Stimulated activated CD4-positive, alpha-beta T cell treated with anti-CD3 and anti-CD28 coated beads, Interleukin-1b, Interleukin-23, amount 100 ng/mL, for 4 hours (primary cell): Measurements from ENCODE around the gene DLX1.
"Not testable (repeated sequence)": the region's sequence is repeated elsewhere in the genome, so short reads cannot be mapped to it uniquely, and the experiment has no call there.

Source experiments
- DNase-seq, 2 donors: peaks; one replicate each; pipeline ENCODE4 v3.0.0-alpha.2; 2020; ENCODE audit warnings: low read depth in 2 of 2

DLX1 gene

DNA sequence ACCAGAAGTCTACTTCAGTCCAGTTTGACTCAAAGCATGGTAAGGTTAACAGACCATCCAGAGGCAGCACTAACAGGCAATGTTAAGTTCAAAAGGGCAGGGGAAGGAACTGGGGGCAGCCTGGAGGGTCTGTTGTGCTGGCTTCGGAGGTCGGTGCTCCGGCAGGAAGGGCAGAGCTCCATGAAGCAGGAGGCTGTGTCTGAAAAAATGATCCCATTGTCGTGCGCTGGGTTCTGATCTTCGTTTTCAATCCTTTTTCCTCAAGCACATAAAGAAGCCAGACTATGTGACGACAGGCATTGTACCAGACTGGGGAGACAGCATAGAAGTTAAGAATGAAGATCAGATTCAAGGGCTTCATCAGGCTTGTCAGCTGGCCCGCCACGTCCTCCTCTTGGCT, 21.9 kb upstream of the DLX1 start:
- no peak for DNase-seq

DNA sequence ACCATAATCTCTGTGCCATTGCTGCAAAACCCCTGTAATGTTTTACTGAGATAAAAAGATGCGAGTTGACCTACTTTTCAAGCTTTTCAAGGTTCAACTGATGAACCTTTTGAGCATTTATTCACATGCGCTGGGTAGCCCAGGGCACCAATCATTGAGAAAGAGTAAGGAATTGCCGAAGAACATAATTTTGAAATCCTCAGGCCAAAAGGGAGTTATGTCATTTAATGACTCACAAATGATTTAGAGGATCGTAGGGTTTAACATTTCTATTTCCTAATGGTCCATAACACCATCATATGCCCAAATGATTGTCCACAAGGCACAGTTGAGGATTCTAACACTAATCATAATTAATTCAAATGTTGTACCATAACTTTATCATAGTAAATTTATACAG, 20.2 kb upstream of the DLX1 start:
- DNase-seq = no peak

DNA sequence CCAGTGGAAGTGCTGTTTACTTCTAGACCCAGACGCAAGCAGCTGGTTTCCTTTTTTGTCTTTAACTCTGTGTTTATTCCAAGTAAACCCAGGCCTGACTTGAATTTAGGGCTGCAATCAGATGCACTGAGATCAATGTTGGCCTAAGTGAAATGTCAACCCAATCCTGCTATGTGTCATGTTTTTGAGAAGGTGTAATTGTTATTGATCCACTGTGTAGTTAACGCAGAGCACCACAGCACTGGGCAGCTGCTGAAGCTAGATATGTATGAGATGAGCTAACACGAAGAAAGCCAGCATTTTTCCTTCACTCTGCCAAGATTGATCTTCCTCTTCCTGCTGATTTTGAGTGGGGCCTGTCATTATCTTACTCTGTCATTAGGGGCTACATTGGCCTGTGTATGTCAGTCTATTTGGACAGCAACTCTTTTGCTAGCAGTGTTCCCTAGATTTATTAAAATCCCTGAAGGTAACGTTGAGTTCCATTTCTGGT, 18.9 kb upstream of the DLX1 start:
- DNase-seq = no peak

DNA sequence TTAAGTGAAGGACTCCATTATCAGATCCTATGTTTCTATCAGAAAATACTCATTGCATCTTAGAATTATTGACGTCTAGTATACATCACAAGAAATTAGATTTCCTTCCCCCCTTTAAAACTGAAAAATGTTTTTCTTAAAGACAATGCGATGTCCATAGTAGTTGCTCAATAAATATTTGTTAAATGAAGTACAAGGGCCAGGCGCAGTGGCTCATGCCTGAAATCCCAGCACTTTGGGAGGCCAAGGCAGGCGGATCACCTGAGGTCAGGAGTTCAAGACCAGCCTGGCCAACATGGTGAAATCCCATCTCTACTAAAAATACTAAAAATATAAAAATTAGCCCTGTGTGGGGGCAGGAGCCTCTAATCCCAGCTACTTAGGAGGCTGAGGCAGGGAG, 17.4 kb upstream of the DLX1 start:
- not testable (repeated sequence) for DNase-seq

DNA sequence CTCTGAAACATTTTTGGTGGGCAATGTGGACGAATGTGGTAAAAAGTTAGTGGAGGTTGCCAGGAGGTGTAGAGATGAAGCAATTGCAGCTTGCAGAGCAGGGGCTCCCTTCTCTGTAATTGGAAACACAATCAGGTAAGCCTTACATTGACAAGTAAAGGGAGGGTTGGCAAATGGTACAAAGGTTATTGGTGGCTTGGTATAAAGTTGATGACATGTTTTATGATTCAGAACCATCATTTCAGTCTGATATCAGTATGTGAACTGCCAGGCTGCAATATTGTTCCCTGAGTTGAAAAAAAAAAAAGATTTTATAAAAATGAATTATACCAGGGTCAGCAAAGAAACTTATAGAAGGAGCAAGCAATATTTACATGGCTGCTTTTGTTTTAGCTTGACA, 14.4 kb upstream of the DLX1 start:
- no peak for DNase-seq

DNA sequence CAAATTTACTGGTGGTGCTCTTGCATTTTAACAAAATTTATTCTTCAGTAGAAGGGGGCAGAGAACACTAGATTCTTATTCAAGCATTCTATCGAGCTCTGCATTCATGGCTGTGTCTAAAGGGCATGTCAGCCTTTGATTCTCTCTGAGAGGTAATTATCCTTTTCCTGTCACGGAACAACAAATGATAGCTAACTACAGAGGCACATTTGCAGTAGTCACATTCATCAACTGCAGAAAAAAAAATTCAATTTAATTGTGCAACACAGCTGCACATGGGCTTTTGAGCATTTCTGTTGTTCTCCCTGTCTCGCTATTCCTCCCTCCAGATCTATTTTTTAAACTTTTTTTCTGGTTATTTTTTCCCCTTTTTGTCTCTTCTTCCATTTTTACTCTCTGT, 13.0 kb upstream of the DLX1 start:
- DNase-seq = no peak

DNA sequence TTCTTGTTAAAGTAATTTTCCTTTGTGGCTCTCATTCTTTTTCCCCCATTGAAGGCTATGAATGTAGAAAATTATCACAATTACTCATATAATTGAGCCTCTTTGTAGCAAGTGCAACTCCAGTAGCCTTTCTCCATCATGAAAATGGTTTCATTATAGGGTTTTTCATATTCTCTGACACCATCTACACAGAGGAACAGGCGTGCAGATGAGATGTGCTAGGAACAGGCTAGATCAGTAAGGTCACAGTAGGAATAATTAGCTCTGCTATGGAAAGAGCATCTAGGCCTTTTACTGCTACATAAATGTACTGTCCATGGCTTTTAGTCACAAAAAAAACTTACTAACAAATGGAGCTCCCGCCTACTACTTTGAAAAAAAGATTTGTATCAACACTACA, 12.6 kb upstream of the DLX1 start:
- no peak for DNase-seq

DNA sequence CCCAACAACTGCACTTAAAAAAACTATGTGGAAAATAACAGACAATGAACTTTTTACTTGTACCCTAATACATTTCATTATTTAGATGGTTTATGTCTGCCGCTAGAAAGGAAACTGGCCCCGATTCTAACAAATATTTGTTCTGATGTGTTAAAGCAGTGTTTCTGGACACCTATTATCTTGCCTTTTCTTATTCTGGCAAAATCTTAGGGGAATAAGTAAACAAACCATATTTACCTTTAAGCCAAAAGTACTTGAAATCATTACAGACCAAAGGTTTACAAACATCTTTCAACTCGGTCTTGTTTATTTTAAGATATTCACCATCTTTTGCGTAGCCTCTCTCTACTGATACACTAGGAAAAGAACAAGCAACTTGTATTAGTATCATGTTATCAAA, 11.8 kb upstream of the DLX1 start:
- DNase-seq = no peak

DNA sequence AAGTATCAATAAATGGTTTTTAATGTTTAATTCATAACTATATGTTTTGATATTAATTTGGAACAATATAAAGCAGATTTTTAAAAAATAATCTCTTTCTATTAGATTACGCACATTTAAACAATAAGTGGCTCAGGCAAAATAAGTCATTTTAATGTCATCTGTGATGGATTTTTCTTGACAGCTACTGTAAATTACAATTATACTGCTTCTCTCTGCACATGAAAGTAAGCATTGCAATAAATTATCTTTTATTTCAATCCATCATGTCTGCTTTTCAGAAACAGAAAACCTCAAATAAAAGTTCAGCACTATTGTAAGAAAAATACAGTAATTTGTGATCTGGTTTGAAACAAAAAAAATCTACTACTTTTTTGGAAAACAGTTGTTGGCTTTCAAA, 11.1 kb upstream of the DLX1 start:
- no peak for DNase-seq

DNA sequence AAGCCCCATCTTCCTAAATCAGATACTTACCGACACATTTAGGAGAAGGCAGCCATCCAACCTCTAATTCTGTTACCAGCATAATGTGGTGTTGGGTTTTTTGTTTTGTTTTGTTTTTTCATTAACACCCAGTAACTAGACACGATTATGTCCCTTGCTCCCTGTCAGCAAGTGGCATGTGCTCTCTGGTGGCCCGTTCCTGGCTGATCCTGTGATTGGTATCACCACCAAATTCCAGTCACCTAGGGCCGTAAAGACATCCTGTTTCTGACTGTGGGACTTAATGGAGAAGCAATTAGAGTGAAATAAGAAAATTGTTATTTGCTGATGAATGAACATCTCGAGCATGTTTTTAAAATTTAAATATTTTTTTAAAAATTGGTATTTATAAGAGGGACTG, 5.9 kb upstream of the DLX1 start:
- DNase-seq = no peak

DNA sequence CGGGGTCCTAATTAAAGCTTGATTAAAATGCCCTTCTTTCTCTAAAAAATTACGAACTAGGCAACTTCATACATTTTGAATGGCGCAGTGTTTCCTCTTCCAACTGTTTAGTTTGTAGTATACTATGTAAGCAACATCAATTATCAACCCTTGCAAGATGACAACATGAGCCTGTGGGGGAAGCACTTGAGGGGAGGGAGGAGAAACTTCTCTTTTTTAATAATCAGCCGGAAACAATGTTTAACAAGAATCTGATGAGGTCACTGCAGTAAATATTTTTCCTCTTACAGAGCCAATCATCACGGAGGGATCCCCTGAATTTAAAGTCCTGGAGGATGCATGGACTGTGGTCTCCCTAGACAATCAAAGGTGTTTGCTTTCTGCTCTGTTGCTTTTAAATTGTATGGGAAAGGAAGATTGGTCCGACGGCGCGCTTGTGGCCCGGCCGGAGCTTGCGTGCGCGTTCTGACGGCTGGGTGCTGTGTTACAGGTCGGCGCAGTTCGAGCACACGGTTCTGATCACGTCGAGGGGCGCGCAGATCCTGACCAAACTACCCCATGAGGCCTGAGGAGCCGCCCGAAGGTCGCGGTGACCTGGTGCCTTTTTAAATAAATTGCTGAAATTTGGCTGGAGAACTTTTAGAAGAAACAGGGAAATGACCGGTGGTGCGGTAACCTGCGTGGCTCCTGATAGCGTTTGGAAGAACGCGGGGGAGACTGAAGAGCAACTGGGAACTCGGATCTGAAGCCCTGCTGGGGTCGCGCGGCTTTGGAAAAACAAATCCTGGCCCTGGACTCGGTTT, 5.3 kb upstream of the DLX1 start:
- DNase-seq = no peak

DNA sequence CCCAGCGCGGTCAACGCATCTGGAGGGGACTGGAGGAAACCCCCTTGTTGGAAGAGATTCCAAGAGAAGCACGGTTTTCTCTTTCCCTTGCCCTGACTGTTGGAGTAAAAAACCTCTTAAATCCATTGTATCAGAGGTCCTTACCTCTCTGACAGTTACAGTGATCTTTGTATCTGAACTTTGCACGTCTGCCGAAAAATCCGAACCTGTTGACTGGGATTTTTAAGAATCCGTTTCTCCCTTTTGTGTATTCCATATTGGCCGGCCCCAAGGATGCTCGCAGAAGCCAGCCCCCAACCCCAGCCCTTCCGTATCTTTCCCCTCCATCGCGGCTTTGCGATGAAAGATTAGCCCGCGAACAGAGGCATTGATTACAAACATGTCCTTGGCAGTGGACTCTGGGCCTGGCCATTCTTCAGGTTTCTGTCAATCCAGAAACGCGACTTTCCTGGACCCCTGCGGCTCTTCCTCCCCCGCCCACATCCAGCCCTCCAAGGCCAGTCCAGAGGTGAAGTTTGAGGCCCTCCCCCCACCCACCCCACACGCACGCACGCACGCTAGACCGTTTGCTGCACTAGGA, 4.6 kb upstream of the DLX1 start:
- no peak for DNase-seq

DNA sequence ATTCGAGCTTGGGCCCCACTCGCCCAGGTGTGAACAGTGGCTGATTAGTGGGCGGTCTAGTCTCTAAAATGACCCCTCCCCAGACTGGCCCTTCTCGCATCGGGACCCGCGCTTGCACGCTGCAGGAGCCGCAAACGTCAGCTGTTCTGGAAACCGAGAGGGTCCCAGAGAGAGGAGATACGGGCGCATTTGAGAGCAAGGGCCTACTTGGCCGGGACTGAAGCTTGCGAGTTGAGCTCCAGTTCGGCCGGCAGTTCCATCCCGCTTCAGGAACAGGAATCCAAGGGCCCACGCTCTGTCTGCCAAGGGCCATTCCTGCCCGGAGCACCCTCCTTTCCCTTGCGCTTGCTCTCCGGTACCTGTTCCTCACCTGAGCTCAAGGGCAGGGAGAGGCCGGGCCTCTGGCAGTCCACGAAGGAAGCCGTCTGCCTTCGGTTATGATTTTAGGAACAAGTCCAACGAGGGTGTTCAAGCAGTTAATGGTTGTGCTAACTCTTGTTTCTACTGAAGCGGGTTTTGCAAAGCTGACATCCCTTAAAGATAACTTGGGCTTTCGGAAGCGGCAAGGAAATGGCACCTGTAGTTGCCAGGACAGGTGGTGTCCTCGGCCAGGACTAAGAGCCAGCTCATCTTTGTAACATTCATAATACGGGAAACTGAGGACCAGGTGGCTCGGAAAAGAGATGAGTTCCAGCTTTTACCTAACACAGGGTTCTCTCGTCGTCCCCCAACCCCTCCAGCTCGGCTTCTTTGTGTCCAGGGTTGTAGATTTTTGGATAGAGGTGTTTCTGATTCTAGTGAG, 3.9 kb upstream of the DLX1 start:
- DNase-seq = no peak

DNA sequence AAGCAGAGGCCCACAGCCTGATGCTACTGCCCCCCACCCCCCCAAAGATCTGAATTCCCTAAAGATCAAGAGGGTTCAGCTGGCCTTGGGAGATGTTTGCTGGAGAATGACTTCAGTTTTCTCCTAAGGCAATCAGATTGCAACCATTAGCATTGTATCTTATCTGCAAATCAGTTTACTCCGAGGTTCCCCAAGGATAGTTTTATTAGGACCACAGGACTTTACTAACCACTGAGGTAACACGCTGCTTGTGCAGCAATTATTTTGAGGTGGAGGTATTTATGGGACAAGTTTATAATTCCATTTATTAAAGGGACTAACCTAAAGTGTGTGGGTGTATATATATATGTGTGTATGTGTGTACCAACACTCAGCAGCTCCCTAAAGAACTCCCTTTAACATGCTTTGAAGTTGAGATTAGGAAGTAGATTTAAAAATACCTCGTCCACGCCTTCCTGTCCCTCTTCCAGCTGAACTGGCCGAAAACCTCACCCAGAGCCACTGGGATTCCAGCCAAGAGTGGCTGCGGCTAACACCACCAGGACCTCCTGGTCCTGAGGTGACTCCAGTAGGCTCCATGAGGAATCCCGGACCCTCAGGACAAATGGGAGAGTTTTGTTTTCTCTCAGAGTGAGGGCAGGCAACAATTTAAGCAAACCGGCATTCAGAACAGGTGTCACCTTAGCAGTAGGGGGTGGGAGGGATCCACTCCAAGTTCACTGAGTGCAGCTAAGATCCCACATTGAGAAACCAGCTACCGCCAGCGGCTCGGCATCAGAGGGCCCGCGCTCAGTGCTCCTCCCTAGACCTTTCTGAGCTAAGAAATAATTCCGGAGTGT, 3.0 kb upstream of the DLX1 start:
- no peak for DNase-seq

DNA sequence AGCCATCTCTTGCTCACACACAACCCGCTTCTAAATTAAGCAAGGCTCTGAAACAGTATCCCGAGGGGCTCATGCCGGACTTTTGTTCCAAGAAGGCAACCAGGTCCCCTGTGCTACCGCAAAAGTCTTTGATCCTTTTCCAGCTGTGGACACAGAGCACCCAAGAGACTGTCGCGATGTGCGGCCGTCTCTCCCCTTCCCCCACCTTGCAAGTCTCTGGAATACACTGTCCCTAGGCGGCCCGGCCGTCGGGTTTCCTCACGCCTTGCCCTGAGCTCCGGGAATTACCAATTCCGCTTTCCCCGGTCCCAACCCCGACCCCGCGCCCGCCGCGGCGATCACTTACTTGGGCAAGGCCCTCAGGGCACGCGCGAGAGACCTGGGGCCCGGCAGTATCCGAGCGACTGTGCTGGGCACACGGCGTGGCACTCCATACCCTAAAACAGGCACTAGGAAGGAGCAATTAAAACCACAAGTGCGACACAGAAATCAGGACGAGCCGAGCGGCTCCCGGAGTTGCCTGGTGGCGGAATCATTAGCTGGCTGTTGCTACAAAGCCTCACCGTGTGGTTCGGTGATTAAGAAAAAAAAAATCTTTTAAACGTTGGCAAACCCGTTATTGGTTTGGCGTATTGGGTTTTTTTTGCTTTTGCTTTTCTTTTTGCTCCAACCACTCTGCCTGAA, 2.2 kb upstream of the DLX1 start:
- DNase-seq = no peak

DNA sequence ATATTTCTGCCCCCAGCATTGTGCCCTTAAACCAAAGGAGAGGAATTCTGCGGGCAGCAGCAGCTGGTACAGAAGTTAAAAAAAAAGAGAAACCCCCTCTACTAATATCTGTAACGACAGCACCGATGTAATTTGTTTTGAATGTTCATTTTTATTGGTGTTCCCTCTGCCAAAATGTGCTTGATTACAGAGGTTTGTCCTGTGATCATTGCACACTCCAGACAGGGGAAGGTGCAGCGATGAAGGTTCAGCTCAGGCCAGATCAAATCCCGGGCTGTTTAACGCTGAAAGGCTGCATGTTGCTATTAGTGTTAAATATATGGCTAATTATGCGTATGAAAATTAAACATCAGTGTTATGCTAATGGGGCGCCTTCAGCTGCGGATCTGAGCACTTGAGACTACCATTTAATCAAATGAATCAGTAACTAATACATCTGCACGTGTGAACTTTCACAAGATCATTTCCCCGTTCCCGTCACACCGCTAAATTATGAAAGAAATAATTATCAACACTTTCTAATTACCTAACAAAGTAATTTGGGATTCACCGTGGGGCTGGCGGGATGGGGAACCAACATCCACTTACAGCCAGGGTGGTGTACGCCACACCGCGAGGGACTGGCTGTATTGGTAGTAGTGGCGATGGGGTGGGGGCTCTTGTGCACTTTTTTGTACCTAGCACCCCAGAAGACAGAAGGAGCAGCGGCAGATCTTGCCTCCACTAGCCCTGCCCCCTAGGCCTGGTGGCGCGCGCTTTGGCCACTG, 1.5 kb upstream of the DLX1 start:
- no peak for DNase-seq

DNA sequence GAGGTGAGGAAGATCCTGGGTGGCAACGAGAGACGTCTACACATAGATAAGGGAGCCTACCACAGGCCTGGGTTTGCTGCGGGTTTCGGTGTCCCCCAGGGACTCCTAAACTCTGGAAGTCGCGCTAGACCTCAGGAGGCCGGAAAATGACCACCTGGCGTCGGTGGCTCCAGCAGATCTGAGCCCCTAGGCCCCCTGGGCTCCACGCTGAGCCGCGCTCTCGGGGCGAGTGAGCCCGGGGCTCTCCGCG, 987 bp upstream of the DLX1 start:
- no peak for DNase-seq

DNA sequence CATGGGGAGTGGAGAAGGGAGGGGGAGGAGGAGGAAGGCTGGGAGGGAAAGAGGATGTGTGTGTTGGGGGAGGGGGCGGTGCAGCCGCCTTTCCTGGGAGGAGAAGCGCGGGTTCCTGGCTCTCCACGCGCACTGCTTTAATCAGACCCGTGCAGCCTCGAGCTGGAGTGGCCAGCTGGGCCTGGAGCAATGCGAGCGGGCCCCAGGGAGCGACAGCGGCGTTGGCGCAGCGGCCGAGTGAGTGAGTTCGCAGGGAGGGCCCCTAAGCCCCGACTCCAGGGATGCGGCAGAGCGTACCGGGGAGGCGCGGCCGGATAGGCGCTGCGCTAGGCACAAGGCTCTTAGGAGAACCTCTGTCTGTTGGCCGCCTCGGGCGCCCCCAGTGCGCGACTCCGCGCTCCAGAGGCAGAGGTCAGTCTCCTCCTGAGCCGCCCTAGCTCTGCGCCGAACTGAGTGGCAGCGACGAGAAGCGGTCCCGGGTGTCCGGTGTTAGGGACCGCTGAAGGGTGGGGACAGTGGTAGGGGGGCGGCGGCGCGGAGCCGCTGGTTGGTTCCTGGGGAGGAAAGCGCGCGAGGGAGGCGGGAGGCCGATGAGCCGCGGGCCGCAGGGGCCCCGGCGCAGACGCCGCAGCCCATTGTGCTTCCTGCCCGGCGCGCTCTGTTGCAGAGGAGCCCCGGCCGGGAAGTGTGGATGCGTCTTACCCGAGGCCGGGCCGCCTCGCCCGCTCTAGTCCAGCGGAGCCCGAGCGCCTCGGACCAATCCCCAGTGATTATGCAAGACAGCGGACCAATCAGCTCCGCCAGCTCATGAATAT, 455 bp upstream of the DLX1 start:
- no peak for DNase-seq

DNA sequence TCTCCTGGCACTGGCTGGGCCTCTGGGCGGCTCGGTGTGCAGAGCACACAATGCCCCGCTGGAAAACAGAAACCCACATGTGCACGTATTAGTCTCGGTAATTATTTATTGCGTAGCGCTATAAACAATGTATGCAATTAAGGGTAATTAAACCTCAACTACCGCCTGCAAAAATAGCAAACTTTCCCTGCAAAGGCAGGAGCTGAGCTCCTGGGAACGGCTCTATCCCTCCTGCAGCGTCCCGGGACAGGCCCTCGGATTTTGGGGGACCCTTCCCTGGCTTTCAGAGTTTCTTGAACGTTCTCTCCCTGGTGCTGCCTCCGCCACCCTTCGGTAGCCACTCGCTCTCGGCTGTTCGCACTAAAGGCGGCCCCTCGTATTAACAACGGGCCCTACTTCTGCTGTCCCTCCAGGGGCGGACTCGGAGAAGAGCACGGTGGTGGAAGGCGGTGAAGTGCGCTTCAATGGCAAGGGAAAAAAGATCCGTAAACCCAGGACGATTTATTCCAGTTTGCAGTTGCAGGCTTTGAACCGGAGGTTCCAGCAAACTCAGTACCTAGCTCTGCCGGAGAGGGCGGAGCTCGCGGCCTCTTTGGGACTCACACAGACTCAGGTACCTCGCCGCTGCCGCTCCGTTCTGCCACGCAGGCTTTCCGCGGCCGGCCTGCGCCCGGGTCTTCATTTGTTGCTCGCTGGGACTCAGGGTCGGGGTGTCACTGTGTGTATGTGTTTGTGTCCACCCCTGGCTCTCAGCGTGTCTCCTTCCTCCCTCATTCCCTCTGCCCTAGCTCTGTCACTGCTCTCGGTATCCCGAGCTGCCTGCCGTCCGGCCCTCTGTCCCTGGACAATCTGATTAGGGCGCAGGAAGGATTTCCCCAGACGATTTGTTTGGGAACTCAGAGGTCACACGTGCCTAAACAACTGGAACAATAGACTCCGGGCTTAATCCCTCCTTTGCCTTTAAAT, 1.2 kb downstream of the DLX1 start:
- DNase-seq = no peak
